Measurements from ENCODE around the gene SLC25A21.
"Not testable (repeated sequence)": the region's sequence is repeated elsewhere in the genome, so short reads cannot be mapped to it uniquely, and the experiment has no call there.

The SLC25A21 gene

DNA sequence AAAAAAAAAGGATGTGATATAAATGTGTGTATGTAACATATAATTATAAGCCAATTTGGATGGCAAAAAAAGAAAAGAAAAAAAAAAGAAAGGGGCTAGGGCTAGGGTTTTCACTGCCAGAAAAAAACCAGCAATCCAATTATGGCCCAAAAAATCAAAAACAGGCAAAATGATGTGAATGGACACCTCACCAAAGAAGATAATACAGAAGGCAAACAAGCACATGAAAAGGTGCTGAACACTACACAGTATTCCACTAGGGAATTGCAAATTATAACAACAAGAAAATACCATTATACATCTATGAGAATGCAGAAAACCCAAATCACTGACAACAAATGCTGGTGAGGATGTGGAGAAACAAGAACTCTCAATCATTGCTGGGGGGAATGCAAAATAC is 13.3 kb upstream of the SLC25A21 start:
- no peak for DNase-seq

DNA sequence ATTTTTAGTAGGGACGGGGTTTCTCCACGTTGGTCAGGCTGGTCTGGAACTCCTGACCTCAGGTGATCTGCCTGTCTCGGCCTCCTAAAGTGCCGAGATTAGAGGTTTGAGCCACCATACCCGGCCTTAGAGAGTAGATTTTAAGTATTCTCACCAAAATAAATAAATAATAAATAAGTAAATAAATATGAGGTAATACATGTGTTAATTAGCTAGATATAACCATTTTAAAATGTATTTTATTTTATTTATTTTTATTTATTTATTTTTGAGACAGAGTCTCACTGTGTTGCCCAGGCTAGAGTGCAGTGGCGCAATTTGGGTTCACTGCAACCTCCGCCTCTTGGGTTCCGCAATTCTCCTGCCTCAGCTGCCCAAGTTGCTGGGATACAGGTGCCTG is 12.1 kb upstream of the SLC25A21 start:
- DNase-seq, result not testable (repeated sequence)

DNA sequence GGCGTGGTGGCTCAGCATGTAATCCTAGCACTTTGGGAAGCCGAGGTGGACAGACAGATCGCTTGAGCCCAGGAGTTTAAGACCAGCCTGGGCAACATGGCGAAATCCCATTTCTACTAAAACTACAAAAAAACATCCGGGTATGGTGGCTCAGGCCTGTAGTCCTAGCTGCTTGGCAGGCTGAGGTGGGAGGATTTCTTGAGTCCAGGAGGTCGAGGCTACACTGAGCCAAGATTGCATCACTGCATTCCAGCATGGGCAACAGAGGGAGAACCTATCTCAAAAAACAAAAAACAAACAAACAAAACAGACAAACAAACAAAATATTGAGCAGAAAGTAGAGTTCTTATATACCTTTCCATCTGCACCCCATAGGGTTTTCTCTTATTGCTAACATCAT is 9.0 kb upstream of the SLC25A21 start:
- DNase-seq, result no peak

DNA sequence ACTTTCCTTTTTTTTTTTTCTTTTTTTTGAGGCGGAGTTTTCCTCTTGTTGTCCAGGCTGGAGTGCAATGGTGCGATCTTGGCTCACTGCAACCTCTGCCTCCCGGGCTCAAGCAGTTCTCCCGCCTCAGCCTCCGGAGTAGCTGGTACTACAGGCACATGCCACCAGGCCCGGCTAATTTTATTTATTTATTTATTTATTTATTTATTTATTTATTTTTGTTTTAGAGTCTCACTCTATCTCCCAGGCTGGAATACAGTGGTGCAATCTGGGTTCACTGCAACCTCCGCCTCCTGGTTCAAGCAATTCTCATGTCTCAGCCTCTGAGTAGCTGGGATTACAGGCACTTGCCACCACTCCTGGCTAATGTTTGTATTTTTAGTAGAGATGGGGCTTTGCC is 8.5 kb upstream of the SLC25A21 start:
- DNase-seq, result not testable (repeated sequence)

DNA sequence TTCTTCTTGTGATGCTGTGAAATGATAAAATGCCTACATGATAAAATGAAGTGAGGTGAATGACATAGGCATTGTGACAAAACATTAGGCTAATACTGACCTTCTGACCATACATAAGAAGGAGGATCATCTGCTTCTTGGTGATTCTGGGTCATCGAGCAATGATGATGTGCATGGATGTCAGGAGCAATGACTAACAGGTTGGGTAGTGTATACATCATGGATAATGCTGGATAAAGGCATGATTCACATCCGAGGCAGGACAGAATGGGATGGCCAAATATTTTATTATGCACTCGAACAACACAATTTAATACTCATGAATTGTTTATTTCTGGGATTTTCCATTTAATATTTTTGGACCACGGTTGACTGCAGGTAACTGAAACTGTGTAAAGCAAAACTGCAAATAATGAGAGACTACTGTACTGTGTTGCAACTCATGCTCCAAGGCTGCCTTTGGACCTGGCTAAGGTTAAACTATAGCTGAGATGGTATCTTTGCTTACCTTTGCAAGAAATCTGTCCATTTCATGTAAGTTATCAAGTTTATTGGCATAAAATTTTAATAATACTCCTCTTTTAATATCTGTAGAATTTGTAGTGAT is 7.6 kb upstream of the SLC25A21 start:
- DNase-seq, result no peak

DNA sequence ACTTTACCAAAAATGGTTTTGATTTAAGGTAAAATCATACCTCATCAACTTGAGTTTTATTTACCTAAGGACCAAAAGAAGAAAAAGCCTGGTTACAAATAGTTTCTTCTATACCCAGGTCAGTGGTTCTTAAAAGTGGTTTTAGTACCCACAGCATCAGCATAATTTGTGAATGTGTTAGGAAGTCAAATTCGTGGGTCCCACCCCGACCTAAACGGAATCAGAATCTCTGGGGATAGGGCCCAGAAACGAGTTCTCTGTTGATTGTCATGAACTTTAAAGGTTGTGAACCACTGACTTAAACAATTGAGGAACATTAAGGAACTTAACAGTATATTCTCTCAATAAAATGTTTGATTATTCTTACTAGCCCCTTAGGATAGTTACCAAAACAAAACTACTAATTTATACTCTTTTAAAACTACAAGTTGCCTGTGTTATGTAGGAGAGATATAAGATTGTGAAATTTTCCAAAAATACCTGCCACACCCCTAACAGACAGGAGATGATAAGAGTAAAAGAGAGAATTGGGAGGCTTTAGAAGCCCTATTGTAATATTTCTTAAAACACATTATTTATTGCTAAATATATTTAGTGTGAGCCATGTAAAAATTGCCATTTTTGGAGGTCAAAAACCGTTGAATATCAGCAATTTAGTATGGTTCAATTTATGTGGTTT is 669 bp upstream of the SLC25A21 start:
- DNase-seq, result no peak

DNA sequence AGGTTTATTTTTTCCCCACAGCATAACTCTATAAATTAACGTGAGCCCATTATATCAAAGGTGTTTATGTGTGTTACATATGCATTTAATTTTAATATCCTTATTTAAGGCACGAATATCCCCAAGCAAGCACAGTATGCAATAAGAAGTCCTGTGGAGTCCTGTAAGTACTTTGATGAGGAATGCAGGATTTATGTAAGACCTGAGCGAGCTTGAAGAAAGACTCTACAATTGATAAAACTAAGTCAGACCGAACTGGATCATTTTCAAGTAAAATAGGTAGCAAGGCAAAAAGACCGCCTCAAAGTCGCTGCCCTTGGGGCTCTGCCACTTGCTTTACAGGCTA is 755 bp downstream of the SLC25A21 start:
- no peak for DNase-seq

DNA sequence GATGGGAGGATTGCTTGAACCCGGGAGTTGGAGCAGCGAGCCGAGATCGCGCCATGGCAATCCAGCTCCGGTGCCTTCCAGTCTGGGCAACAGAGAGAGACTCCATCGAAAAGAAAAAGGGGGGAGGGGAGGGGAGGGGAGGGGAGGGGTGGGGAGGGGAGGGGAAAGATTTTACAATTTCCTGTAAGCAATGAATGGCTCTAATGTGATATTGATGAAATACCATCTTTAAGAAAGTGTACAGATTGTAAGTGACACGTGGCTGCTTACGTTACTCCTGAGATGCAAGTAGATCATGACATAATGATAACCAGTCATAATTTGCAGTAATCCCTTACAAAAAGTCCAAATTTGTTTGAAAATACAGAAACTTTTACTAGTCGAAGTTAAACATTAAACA is 1.4 kb downstream of the SLC25A21 start:
- no peak for DNase-seq

DNA sequence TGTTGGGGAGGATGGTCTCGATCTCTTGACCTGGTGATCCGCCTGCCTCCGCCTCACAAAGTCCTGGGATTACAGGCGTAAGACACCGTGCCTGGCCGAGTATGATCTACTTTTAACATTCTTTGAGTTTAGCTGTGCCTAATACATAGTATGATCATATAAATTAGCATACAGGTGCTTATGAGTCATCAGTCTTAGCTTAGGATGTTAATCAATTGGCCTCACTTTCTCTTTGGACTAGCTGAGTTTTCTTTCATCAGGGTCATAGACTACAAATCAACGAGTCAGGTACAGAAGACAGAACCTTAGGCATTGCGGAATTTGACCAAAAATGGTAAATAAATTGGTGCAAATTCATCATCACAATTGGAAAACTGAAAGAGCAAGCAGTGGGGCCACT is 2.2 kb downstream of the SLC25A21 start:
- no peak for DNase-seq

DNA sequence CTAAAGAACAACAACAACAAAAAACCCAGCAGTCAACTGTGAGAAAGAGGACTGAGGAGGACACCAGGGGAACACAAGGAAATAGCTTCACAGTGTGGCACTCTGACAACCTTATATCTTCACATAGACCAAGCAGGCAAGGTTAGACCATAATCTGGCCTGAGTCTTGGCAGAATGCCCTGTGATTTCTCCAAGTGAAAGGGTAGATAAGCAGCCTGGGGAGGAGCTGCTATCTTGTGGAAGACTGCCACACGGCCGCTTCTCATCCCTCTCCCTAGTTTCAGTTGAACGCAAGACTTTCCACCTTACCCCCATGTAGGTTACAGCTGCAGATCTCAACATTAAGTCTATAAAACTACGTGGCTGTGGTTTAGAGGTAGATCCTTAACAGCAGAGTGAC is 3.7 kb downstream of the SLC25A21 start:
- DNase-seq, result no peak

DNA sequence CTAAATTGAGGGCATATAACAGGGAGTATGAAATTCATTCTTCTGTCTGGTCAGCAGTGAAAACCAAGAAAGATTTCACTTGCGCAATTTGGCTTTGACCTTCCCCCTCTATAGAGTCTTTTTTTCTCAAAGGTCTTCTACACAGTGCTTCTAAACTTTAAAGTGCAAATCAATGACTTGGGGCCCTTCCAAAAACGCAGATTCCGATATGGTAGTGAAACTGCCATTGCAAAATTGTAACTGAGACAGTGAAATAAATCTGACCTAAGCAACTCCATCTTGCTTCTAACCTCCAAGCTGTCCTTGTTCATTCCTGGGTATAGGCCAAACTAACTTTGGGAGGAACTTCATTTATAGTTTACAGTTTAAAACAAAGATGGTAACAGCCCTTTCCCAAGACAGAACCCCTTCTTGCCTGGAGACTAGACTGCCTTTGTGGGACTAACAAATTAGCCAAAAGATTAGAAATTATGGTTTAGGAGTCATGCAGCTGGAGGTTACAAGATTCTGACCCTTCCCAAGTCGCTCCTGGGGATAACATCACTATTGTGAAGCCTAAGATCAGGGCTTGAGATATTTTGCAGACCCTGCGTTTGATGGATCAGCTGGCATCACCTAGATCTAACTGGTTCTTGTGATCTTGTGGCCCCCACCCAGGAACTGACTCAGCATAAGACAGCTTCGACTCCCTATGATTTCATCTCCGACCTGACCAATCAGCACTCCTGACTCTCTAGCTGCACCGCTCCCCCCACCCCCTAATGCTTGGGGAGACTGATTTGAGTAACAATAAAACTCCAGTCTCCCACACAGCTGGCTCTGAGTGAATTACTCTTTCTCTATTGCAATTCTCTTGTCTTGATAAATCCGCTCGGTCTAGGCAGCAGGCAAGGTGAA is 5.0 kb downstream of the SLC25A21 start:
- no peak for DNase-seq

DNA sequence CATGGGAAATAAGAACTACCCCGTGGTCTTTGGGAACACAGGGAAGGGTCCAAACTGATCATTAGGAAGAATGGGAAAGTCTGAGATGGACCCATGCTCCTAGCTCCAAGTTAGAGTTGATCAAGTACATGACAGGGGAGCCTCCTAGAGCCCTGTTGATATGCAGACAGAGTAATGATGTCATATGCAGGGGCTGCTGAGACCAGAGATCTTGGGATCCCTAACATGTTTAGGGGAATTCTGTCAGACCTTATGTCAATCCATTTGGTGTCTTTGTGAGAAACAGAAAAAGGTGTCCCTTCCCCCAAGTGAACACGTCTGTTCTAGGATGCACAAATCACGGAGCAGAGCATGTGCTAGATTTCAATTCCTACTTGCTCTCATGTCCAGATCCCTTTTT is 6.6 kb downstream of the SLC25A21 start:
- DNase-seq, result no peak

DNA sequence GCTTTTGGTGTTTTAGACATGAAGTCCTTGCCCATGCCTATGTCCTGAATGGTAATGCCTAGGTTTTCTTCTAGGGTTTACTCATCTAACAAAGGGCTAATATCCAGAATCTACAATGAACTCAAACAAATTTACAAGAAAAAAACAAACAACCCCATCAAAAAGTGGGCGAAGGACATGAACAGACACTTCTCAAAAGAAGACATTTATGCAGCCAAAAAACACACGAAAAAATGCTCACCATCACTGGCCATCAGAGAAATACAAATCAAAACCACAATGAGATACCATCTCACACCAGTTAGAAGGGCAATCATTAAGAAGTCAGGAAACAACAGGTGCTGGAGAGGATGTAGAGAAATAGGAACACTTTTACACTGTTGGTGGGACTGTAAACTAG is 10.1 kb downstream of the SLC25A21 start:
- DNase-seq, result not testable (repeated sequence)

DNA sequence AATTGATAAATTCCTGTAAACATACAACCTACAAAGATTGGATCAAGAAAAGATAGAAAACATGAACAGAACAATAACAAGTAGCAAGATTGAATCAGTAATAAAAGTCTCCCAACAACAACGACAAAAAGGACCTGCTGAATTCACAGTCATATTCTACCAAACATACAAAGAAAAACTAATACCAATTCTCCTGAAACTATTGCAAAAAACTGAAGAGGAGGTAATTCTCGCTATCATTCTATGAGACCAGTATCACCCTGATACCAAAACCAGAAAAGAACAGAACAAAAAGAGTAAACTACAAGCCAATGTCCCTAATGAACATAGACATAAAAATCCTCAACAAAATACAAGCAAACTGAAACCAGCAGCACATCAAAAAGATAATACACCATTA is 14.4 kb downstream of the SLC25A21 start:
- no peak for DNase-seq

DNA sequence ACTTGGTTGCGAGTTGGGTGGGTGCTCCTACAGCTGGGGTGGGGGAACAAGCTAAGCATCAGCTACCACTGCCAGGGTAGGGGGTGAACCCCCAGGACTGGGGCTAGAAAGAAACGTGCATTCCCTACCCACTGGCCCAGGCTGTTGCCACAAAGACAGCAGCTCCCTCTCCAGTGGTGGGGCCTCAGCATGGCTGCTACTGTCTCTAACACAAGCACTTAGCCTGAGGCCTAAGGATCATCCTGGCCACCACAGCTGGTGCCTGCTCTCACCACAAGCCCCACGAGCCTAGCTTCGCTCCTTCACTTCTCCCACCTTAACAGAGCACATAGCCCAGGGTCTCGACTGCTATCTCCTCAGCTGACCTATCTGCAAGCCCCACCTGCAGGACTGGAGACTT is 18.9 kb downstream of the SLC25A21 start:
- no peak for DNase-seq

DNA sequence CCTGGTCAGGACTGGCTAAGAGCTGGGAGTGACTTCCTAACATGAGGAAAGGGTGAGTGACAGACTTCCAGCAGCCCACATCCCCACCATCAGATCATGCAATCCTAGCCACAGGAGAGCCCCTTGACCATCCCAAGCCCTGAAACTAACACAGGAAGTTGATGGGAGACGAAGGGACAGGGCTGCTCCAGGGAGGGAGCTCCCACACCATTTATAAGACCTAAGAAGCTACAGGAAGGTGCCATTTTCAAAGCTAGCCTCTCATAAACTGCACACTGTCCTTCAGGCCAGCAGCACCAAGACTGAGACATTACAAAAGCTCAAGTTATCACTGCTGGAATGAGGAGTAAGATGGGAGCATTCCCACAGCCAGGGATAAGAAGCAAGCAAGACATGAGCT is 19.4 kb downstream of the SLC25A21 start:
- DNase-seq, result no peak

DNA sequence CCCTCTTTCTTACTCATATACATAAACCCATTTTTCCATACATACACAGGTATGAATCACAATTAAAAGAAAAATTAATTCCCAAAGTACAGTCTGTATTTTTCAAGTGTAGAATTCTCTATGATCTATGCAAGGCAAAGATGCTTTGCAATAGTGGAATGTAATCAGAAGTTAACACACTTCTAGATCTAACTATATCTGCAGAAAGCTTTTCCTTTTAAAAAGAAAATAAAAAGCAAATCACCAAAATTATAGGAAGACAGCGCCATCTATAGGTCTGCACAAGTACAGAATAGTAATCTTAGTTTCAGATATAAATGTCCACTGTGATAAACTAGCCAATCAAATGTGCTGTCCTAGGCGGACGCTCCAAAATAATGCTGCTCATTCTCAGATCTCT is 22.0 kb downstream of the SLC25A21 start:
- peak; percentile 43 for DNase-seq

DNA sequence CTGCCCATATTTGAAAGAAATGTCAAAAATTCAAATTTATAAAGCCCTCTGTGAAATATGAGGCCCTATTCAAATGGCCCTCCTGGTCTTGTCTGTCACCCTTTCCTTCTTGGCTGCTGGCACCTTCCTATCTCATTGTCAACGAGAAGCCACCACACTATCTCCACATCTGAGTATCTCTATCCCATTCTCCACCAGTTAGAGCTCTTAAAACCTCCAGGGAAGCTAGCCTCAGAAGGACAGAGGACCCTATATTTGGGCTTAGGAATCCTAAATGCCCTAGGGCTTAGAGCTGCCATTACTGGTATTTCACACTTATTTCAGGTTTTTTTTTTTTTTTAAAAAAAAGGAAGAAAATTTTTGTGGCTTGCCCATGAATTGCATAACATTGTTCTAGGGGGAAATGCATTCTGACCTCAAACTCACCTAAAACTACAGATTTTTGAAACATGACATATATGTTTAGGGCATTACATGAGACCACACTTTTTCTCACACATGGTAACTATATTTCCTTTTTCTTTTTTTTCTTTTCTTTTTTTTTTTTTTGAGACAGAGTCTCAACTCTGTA is 25.0 kb downstream of the SLC25A21 start:
- DNase-seq, result no peak

DNA sequence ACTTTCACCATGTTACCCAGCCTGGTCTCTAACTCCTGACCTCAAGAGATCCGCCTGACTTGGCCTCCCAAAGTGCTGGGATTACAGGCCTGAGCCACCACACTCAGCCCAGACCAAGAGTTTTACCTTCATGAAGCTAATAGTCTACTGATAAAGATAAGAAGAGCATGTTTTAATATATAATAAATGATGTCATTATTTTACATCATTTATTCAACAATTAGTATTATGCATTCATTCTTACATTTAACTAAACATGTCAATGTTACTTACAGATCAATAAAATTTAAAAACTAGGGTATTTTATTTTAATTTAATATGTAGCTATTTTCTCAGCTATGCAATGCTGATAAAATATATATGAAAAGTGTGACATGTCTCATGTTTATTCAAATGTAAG is 26.0 kb downstream of the SLC25A21 start:
- not testable (repeated sequence) for DNase-seq

DNA sequence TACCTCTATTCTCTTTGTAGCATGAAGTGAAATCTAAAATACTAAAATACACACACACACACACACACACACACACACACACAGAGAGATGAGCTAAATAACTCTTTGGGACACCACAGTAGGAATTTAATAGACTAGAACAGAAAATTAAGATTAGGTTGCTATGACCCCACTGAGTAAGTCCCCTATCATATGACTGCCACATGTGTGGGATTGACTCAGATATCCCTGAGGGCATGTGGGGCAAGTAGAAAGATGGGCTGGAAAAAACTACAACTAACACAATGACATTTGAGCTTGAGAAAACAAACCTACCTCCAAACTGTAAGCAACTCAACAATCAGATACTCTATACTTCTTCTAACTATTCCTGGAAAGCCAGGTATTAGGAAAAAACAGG is 27.0 kb downstream of the SLC25A21 start:
- DNase-seq, result no peak

DNA sequence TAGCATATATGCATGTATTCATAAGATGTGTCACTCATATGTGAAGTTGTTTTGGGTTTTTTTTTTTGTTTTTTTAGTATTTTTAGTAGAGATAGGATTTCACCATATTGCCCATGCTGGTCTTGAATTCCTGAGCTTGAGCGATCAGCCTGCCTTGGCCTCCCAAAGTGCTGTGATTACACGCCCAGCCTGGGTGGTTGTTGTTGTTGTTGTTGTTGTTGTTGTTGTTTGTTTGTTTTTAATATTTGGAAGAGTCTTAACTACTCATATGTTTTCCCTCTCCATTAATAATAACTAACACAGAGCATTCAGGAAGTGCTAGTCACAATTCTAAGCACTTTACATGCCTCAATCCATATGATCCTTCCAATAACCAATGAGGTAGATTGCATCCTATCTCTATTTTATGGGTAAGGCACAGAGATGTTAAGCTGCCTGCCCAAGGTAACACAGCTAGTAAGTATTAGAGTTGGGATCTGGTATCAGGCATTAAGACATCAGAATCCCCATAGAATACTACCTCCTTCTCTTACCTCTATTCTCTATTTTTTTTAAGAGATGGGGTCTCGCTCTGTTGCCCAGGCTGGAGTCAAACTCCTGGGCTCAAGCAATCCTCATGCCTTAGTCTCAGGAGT is 27.6 kb downstream of the SLC25A21 start:
- DNase-seq, result no peak

DNA sequence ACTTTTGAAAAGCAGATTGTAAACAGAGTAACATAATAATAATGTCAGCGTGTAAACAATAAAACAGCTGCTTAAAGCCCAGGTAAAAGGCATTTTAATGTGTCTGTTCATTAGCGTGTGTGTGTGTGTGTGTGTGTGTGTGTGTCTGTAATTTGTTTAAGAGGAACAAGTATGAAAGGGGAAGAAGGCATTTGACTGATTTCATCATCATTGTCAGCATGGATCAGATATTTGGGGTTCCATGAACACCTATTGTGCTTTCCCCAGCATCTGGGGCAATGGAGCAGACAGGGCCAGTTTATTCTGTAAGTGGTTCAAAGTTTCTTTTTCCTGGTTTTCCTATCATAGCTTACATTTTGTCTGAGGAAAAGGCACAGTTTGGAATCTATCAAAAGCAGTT is 28.9 kb downstream of the SLC25A21 start:
- no peak for DNase-seq

DNA sequence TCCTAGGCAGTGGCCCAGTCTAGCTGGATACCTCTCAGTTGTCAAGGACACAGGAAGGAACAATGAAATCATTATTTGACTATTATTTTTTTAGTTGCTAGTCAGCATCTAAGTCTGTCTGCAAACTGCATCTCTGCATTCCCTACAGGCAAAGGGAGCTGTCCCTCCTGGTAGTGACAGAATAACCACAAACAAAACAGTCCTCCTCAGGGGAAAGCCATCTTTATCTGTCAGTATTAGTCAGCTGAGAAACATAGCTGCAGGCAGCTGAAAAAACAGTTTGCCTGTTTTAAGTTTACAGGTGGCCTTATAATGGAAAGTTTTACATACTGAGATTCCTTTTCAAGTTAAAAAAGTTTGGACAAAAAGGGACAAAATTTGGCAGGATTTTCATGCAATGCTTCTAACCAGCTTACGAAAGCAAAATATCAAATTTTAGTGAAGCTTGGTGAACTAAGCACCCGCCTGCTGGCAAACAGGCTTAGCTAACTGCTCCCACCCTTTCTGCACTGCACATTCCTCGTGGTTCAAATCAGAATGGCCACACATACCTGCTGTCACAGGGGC is 29.5 kb downstream of the SLC25A21 start:
- no peak for DNase-seq

Measured in NCI-H1105 (cell line).